K562 (cell line): Measurements from ENCODE around the gene GP1BB. TPM values are rescaled to one million over a fixed set of nuclear protein-coding genes. Genes with fewer than 3 reads are reported as not detected.

ENCODE experiments used
- ATAC-seq: fragments of 200-7000 bp; cut with Tn5 transposase; 3 replicates; pipeline ENCODE4 v1.9.1; 2020; ENCODE audit warnings: moderate library complexity
- BruUV-seq: library from RNA; stranded (reverse); fragments of 400-500 nt; replicated peaks from 2 replicates; lab custom pipeline; 2021; lab: Mats Ljungman, UMichigan
- CTCF ChIA-PET: fragments of 300-600 bp; formaldehyde crosslinking; extraction: SDS; loops from one replicate; lab custom pipeline; 2021; ENCODE audit warnings: low intra/inter-chr PET ratio; lab: Yijun Ruan, JAX
- POLR2A ChIA-PET: fragments of 300-600, 350-650 bp; sonication (Branson Sonifier 250); formaldehyde crosslinking; extraction: SDS; loops from one replicate; lab custom pipeline; 2021; ENCODE audit warnings: antibody characterized with exemption, inconsistent platforms; lab: Yijun Ruan, JAX
- DNase-seq, 4 experiments: peaks; one replicate each; pipeline versions ENCODE4 v3.0.0 to v3.0.0-alpha.2; 2011 to 2018; ENCODE audit warnings: low spot score in 3 of 4, mixed read lengths in 3 of 4; ENCODE audit errors: extremely low read depth in 1 of 4
- FAIRE-seq: peaks from 2 replicates; lab custom pipeline; 2011; peaks lifted over from hg19 to GRCh38; lab: Jason Lieb, UNC
- H2AFZ ChIP-seq: 2 replicates; pipeline ENCODE4 v1.6.0; 2011; ENCODE audit warnings: low read depth, low read length, control low read depth, inconsistent platforms
- H3K27ac ChIP-seq: fragments of 200-600 bp; 3 replicates; pipeline ENCODE4 v1.8.0; 2011; ENCODE audit warnings: low read depth, mild to moderate bottlenecking, control low read depth, inconsistent platforms, low read length, moderate library complexity, mixed read lengths; ENCODE audit errors: extremely low read depth
- H3K27me3 ChIP-seq, 2 experiments: fragments of 300-600 bp in 1 of 2; 2 replicates in 1 of 2; 3 replicates in 1 of 2; pipeline versions ENCODE4 v1.6.0 to v1.8.0; 2011; ENCODE audit warnings: inconsistent platforms in 2 of 2, low read length in 2 of 2, mild to moderate bottlenecking in 1 of 2, mixed read lengths in 1 of 2, moderate library complexity in 1 of 2; ENCODE audit not compliant: control insufficient read depth in 2 of 2, insufficient read depth in 2 of 2
- H3K36me3 ChIP-seq: fragments of 300-600 bp; 3 replicates; pipeline ENCODE4 v1.8.0; 2011; ENCODE audit warnings: mild to moderate bottlenecking, low read length, inconsistent platforms; ENCODE audit not compliant: control insufficient read depth, insufficient read depth
- H3K4me1 ChIP-seq, 2 experiments: fragments of 200-600 bp in 1 of 2; replicated peaks in 1 of 2; 2 replicates in 1 of 2; 3 replicates in 1 of 2; pipeline versions ENCODE4 v1.5.1 to v1.8.0; 2011; ENCODE audit warnings: inconsistent platforms in 2 of 2, low read length in 2 of 2, mild to moderate bottlenecking in 1 of 2, mixed read lengths in 1 of 2, moderate library complexity in 1 of 2; ENCODE audit not compliant: control insufficient read depth in 2 of 2, insufficient read depth in 2 of 2
- H3K4me2 ChIP-seq: 2 replicates; pipeline ENCODE4 v1.6.1; 2011; ENCODE audit warnings: low read length, control low read depth, inconsistent platforms, mixed read lengths; ENCODE audit not compliant: insufficient read depth
- H3K4me3 ChIP-seq: fragments of 200-600 bp; sonication (generic), shearing (Covaris generic); 2 replicates; pipeline ENCODE4 v1.5.1; 2016; ENCODE audit warnings: control low read depth, inconsistent platforms
- H3K79me2 ChIP-seq: fragments of 200-600 bp; 3 replicates; pipeline ENCODE4 v1.8.0; 2011; ENCODE audit warnings: low read length, inconsistent platforms; ENCODE audit not compliant: control insufficient read depth, insufficient read depth
- H3K9ac ChIP-seq, 2 experiments: 2 replicates each; pipeline versions ENCODE4 v1.6.0 to v1.6.1; 2011; ENCODE audit warnings: low read depth in 2 of 2, low read length in 2 of 2, control low read depth in 1 of 2, inconsistent platforms in 1 of 2, mild to moderate bottlenecking in 1 of 2, mixed read lengths in 1 of 2; ENCODE audit not compliant: insufficient read depth in 1 of 2
- H3K9me1 ChIP-seq: one replicate; pipeline ENCODE4 v1.6.0; 2011; ENCODE audit warnings: inconsistent platforms, mild to moderate bottlenecking, low read length, moderate library complexity; ENCODE audit not compliant: control insufficient read depth, insufficient read depth
- H3K9me3 ChIP-seq: replicated peaks from 2 replicates; pipeline ENCODE4 v1.5.1; 2011; ENCODE audit warnings: low read depth, low read length, inconsistent platforms; ENCODE audit not compliant: control insufficient read depth, insufficient read depth
- H4K20me1 ChIP-seq: replicated peaks from 2 replicates; pipeline ENCODE4 v1.6.1; 2011; ENCODE audit warnings: low read length, inconsistent platforms, mixed read lengths; ENCODE audit not compliant: control insufficient read depth, insufficient read depth
- CBFA2T3 ChIP-seq: fragments of 450-650 bp; IDR thresholded peaks from 2 replicates; pipeline ENCODE4 v1.6.1; 2017
- FOXJ2 ChIP-seq: fragments of 200-800 bp; sonication (Bioruptor generic); IDR thresholded peaks from 2 replicates; pipeline ENCODE4 v1.6.1; 2016; ENCODE audit warnings: missing genetic modification characterization, missing compliant biosample characterization
- FOXJ3 ChIP-seq: sonication (generic); formaldehyde crosslinking; IDR thresholded peaks from 2 replicates; pipeline ENCODE4 v1.4.0; 2020; ENCODE audit warnings: mild to moderate bottlenecking, missing genetic modification reagents
- HLTF ChIP-seq: fragments of 450-650 bp; IDR thresholded peaks from 2 replicates; pipeline ENCODE4 v1.6.1; 2016
- MBD2 ChIP-seq: sonication (generic); IDR thresholded peaks from 2 replicates; pipeline ENCODE4 v1.6.1; 2016; ENCODE audit warnings: low read depth, borderline replicate concordance
- NR3C1 ChIP-seq: sonication (generic); formaldehyde crosslinking; IDR thresholded peaks from 2 replicates; pipeline ENCODE4 v1.8.1; 2022; ENCODE audit warnings: missing genetic modification reagents
- RB1 ChIP-seq: fragments of 450-650 bp; IDR thresholded peaks from 2 replicates; pipeline ENCODE4 v1.6.1; 2017; ENCODE audit warnings: low read depth, mild to moderate bottlenecking
- SMARCC2 ChIP-seq: fragments of 450-650 bp; IDR thresholded peaks from 2 replicates; pipeline ENCODE4 v1.6.1; 2017; ENCODE audit warnings: antibody characterized with exemption, moderate library complexity, mild to moderate bottlenecking, low read depth
- ZFP1 ChIP-seq: fragments of 450-650 bp; formaldehyde crosslinking; IDR thresholded peaks from 2 replicates; pipeline ENCODE4 v1.4.0; 2020; ENCODE audit warnings: mild to moderate bottlenecking, mixed read lengths
- ZNF134 ChIP-seq: fragments of 250-450 bp; sonication (Bioruptor Pico); conservative IDR thresholded peaks from 2 replicates; pipeline ENCODE4 v1.4.0; 2020
- ZNF174 ChIP-seq: fragments of 250-450 bp; sonication (Bioruptor Pico); IDR thresholded peaks from 2 replicates; pipeline ENCODE4 v1.4.0; 2020; ENCODE audit warnings: mild to moderate bottlenecking
- ZNF584 ChIP-seq: fragments of 200-800 bp; sonication (Bioruptor generic); IDR thresholded peaks from 2 replicates; pipeline ENCODE4 v1.6.1; 2016; ENCODE audit warnings: low read depth, mild to moderate bottlenecking, missing genetic modification characterization, missing compliant biosample characterization
- ZNF830 ChIP-seq: fragments of 250-450 bp; sonication (Bioruptor Pico); IDR thresholded peaks from 2 replicates; pipeline ENCODE4 v1.5.0; 2021; ENCODE audit warnings: mild to moderate bottlenecking
- WGBS: fragments of 100-300 bp; shearing (Covaris generic); methylation state at CpG from one replicate; pipeline ENCODE4 v1.1.6; 2016; ENCODE audit warnings: low coverage, mixed read lengths; ENCODE audit not compliant: insufficient coverage; ENCODE audit errors: missing lambda C conversion rate; 5-methylcytosine and 5-hydroxymethylcytosine counted together
- in situ Hi-C: fragments of 300-500 bp; cut with MboI; formaldehyde crosslinking; loops from 4 replicates; pipeline ENCODE4 v1.15.0; 2018; ENCODE audit warnings: inconsistent platforms, mixed read lengths
- intact Hi-C: fragments of 100-400 bp; cut with micrococcal nuclease; formaldehyde crosslinking; loops from 2 replicates; pipeline ENCODE4 v1.14.2; 2022
- polyA plus RNA-seq, 8 experiments: library from polyadenylated mRNA; depleted of rRNA in 4 of 8; stranded (reverse) in 5 of 8; unstranded in 3 of 8; fragments of >200 nt; fragmentation: Nextera tagmentation in 2 of 8; fragmentation: Illumina TruSeq in 1 of 8; extraction: Ambion mirVana in 2 of 8; extraction: Trizol in 1 of 8; gene quantifications; 2 replicates each; pipeline versions ENCODE4 v1.2.1 to v1.2.3, GENCODE V29; 2011 to 2014; ENCODE audit warnings: inconsistent platforms in 1 of 8, missing spikeins in 1 of 8
- total RNA-seq, 7 experiments: library from RNA; depleted of rRNA in 6 of 7; stranded (reverse); fragments of >200 nt in 6 of 7; fragmentation: Illumina TruSeq in 2 of 7; extraction: Trizol in 2 of 7; gene quantifications; 2 replicates each; pipeline versions ENCODE4 v1.2.1 to v1.2.3, GENCODE V29; 2011 to 2021; ENCODE audit warnings: low replicate concordance in 1 of 7
- TF ChIP-seq, protein P1 (sequence below): fragments of 450-650 bp; IDR thresholded peaks from 2 replicates; pipeline ENCODE4 v1.6.1; 2018; ENCODE audit not compliant: partially characterized antibody
- TF ChIP-seq, protein P2 (sequence below): fragments of 450-650 bp; IDR thresholded peaks from 2 replicates; pipeline ENCODE4 v1.7.1; 2018; ENCODE audit warnings: mild to moderate bottlenecking, low read depth; ENCODE audit not compliant: partially characterized antibody

Gene GP1BB
- total and polyA plus RNA-seq, 9 of the 15 experiments (the other 6 are each of a cell fraction or from before 2014, with no cell fraction given) = 0.69 to 162 (median 2.8) TPM

DNA sequence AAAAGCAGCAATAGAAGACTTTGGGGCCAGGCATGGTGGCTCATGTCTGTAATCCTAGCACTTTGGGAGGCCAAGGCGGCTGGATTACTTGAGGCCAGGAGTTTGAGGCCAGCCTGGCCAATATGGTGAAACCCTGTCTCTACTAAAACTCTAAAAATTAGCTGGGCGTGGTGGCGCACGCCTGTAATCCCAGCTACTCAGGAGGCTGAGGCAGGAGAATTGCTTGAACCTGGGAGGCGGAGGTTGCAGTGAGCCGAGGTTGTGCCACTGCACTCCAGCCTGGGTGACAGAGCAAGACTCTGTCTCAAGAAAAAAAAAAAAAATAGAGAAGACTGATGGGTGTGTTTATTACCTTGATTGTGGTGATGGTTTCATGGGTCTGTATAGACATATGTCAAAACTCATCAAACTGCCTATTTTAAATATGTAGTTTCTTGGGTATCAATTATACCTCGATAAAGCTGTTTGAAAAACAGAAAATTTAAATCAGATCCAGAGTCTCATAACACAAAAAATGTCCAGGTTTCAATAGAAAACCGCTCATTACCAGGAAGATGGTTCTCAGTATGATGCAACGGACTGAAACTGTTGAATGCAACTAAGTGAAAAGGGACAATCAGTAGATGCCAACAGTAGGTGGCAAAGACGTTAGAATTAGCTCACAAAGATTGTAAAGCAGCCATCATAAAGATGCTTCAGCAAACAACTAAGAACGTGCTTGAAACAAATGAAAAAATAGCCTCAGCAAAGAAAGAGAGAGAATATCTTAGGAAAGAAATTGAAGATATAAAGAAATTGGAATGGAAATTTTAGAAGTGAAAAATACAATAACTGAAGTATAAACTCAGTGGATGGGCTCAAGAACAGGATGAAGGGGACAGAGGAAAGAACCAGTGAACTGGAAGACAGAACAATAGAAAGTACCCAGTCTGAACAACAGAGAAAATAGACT lies 42.2 kb upstream of the GP1BB start (continued):
- TF ChIP-seq ZFP1 (CRISPR knock-in tag) (no peak), ZNF174 (CRISPR knock-in tag) (no peak), RB1 (no peak), ZNF584 (CRISPR knock-in tag) (peak; percentile 96), SMARCC2 (peak; percentile 73; the same call in 1 of the 2 replicates), MBD2 (no peak), NR3C1 (CRISPR knock-in tag) (no peak), ZNF830 (CRISPR knock-in tag) (no peak)

DNA sequence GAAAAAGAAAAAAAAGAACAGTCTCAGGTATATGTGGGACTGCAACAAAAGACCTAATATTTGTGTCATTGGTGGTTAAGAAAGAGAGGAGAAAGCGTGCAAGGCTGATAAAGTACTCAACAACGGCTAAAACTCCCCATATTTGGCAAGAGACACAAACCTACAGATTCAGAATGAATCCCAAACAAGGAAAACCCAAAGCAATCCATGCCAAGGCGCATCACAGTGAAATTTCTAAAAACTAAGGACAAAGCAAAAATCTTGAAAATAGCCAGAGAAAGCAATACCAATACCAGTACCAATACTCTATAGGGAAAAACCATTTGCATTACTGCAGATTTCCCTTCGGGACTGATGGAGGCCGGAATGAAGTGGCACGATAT lies 41.5 kb upstream of the GP1BB start:
- BruUV-seq = no TSS peak
- H3K9me3 ChIP-seq = 0 out of 2 replicates have a peak, but pooled peaks cover 2% of the 10 kb centered on the region
- intact Hi-C loops (no loop called here), in situ Hi-C loops (no loop called here)
- no peak for FAIRE-seq
- no peak overlapping the region for H3K4me3 ChIP-seq
- 23% methylated on average over 6 of the region's 6 CpGs for WGBS
- H3K79me2 ChIP-seq = no peaks in the 10 kb centered on the region
- no peaks in the 10 kb centered on the region for H3K9me1 ChIP-seq
- DNase-seq = peak in 1 of 4 experiments; percentile 13
- CTCF ChIA-PET = interaction anchor here (5.5 kb wide), 1 partner anchor 36 kb away, joined by 113 read pairs; no protein-coding TSS in a partner anchor
- peaks cover 5 to 12% of the 10 kb centered on the region in 2 experiments; a peak in 3 of 5 replicates for H3K4me1 ChIP-seq
- 0 out of 2 replicates have a peak overlapping the region, but pooled peaks have one; percentile 2 for H2AFZ ChIP-seq
- no peak for ATAC-seq
- H3K9ac ChIP-seq = no peak overlapping the region
- no peak overlapping the region for H3K4me2 ChIP-seq
- H3K27me3 ChIP-seq = peaks cover 3% of the 10 kb centered on the region in 2 experiments
- POLR2A ChIA-PET = interaction anchor here (0.6 to 10.5 kb wide), 7 partner anchors 10 to 621 kb away, joined by 3 to 80 read pairs (median 3); no protein-coding TSS in a partner anchor
- H3K27ac ChIP-seq = no peak overlapping the region
- no peaks in the 10 kb centered on the region for H4K20me1 ChIP-seq
- H3K36me3 ChIP-seq = no peaks in the 10 kb centered on the region
- TF ChIP-seq FOXJ2 (tag) (no peak; the same call in 1 of the 2 replicates), ZNF134 (CRISPR knock-in tag) (no peak), CBFA2T3 (no peak), HLTF (0 out of 2 replicates have a peak, but pooled peaks have one; percentile 9), FOXJ3 (CRISPR knock-in tag) (no peak)
- TF ChIP-seq, protein P1, sequence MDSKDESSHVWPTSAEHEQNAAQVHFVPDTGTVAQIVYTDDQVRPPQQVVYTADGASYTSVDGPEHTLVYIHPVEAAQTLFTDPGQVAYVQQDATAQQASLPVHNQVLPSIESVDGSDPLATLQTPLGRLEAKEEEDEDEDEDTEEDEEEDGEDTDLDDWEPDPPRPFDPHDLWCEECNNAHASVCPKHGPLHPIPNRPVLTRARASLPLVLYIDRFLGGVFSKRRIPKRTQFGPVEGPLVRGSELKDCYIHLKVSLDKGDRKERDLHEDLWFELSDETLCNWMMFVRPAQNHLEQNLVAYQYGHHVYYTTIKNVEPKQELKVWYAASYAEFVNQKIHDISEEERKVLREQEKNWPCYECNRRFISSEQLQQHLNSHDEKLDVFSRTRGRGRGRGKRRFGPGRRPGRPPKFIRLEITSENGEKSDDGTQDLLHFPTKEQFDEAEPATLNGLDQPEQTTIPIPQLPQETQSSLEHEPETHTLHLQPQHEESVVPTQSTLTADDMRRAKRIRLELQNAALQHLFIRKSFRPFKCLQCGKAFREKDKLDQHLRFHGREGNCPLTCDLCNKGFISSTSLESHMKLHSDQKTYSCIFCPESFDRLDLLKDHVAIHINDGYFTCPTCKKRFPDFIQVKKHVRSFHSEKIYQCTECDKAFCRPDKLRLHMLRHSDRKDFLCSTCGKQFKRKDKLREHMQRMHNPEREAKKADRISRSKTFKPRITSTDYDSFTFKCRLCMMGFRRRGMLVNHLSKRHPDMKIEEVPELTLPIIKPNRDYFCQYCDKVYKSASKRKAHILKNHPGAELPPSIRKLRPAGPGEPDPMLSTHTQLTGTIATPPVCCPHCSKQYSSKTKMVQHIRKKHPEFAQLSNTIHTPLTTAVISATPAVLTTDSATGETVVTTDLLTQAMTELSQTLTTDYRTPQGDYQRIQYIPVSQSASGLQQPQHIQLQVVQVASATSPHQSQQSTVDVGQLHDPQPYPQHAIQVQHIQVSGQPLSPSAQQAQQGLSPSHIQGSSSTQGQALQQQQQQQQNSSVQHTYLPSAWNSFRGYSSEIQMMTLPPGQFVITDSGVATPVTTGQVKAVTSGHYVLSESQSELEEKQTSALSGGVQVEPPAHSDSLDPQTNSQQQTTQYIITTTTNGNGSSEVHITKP = peak; percentile 5
- TF ChIP-seq, protein P2, sequence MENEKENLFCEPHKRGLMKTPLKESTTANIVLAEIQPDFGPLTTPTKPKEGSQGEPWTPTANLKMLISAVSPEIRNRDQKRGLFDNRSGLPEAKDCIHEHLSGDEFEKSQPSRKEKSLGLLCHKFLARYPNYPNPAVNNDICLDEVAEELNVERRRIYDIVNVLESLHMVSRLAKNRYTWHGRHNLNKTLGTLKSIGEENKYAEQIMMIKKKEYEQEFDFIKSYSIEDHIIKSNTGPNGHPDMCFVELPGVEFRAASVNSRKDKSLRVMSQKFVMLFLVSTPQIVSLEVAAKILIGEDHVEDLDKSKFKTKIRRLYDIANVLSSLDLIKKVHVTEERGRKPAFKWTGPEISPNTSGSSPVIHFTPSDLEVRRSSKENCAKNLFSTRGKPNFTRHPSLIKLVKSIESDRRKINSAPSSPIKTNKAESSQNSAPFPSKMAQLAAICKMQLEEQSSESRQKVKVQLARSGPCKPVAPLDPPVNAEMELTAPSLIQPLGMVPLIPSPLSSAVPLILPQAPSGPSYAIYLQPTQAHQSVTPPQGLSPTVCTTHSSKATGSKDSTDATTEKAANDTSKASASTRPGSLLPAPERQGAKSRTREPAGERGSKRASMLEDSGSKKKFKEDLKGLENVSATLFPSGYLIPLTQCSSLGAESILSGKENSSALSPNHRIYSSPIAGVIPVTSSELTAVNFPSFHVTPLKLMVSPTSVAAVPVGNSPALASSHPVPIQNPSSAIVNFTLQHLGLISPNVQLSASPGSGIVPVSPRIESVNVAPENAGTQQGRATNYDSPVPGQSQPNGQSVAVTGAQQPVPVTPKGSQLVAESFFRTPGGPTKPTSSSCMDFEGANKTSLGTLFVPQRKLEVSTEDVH = no peak
